Measurements from ENCODE around the gene CDKN2B-AS1.
"Not testable (repeated sequence)": the region's sequence is repeated elsewhere in the genome, so short reads cannot be mapped to it uniquely, and the experiment has no call there.

CDKN2B-AS1 gene

DNA sequence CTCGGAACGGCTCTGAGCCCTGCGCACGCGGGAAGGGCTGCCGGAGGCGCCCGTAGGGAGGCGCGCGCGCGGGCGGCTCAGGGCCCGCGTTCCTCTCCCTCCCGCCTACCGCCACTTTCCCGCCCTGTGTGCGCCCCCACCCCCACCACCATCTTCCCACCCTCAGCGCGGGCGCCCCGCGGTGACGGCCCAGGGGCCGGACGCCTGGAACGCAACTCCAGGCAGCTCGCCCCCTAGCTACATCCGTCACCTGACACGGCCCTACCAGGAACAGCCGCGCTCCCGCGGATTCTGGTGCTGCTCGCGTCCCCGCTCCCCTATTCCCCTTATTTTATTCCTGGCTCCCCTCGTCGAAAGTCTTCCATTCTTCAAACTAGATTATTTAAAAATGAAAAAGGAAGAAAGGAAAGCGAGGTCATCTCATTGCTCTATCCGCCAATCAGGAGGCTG is at the start of gene CDKN2B-AS1:
Gene CDKN2B-AS1, plus strand, starts transcription at position 236 of the 450 bp plus-strand sequence.
- DNase-seq (ENCODE audit: low spot score): peak; percentile 51

DNA sequence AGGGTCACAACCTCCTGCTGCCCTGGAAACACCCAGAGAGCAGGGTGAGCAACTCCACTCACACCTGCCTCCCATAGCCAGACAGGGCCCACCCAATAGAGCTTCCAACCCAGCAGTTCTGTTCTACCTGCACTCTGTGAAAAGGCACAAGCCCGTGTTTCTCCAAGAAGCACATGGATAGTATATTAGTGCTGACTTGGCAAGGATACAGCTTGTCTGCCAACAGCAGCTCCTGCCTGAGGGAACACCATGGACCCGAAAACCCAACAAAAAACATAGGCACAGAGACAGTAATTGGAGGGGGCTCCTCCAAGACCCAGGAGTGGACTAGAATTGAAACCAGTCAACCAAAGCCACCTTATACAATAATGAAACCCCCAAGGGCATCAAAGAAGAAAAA is 49.0 kb upstream of the CDKN2B-AS1 start:
- DNase-seq (ENCODE audit: low spot score): no peak

GRCh38 chr9:21958833-21959232 is 35.8 kb upstream of the CDKN2B-AS1 start:
- DNase-seq (ENCODE audit: low spot score): no peak

DNA sequence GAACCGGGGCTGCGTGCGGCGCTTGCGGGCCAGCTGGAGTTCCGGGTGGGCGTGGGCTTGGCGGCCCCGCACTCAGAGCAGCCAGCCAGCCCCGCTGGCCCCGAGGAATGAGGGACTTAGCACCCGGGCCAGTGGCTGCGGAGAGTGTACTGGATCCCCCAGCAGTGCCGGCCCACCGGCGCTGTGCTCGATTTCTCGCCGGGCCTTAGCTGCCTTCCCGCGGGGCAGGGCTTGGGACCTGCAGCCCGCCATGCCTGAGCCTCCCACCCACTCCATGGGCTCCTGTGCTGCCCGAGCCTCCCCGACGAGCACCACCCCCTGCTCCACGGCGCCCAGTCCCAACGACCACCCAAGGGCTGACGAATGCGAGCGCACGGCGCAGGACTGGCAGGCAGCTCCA is 35.3 kb upstream of the CDKN2B-AS1 start:
- DNase-seq (ENCODE audit: low spot score): not testable (repeated sequence)

GRCh38 chr9:21961569-21961968 is 33.0 kb upstream of the CDKN2B-AS1 start:
- no peak for DNase-seq (ENCODE audit: low spot score)

DNA sequence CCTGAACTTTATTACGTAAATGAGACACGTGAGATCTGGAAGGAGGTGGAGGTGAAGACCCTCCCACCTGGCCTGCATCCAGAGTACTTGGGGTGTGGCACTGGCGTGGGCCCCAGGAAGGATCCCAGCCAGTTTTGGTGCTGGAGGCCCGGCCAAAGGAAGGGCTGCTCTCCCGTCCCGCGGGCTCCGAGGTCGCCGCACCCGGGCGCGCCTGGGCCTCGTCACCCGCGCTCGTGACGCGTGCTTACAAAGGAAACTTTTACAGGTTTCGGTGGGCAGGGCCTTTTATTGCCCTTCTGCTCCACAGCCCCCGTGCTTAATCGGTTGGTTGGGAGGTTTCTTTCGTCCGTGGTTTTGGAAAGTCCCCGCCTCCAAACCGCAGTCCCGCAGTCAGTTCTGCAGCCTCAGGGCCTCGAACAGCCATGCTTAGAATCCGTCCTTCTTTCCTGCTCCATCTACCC is 29.6 kb upstream of the CDKN2B-AS1 start:
- DNase-seq (ENCODE audit: low spot score): no peak

- DNase-seq (ENCODE audit: low spot score): no peak
These were observed 29.1 kb upstream of the CDKN2B-AS1 start for GRCh38 chr9:21965401-21965951.

DNA sequence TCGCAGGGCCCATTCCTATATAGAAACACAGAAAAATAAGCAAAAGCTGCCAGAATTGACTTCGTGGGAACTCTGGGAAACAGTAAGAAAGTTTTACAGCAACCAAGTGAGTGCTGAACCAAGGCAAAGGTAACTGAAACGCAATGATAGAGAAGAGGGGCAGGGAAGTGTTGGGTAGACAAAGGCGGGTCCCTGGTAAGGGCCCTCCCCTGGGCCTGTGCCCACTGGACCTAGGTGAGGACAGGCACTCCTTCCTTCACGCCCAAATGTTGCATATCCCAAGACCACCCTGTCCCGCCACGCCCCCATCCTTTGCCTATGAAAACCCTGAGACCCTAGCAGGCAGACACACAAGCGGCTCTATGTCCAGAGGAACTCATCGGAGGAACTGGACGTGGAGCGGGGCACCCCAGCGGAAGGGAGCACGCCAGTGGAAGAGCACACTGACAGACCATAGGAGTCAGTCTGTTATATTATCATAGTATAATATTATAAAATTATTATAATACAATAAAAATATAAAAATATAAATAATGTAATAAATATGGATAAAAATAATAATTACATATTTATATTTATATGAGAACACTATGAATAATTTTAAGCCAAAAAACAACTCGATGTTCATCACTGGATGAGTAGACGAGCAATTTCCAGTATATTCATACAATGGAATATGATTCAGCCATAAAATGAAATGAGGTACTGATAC is 28.3 kb upstream of the CDKN2B-AS1 start:
- no peak for DNase-seq (ENCODE audit: low spot score)

DNA sequence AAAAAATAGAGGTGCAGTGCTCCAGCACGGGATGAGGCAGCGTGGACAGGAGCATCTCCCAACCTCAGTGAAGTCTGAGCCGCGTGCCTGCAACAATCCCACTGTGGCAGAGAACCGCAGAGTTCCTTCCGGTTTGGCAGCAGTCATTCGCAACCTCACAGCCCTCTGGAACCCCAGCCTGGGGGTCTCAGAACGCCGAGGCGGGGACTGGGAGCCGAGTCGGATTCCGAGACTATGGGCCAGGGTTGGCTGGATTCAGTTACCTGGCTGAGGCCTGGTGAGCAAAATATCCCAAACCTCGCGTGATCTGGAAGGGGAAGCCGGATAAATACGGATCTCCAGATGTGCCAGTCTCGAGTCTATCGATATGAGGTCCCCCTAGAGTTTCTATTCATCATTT is 27.4 kb upstream of the CDKN2B-AS1 start:
- DNase-seq (ENCODE audit: low spot score): no peak

DNA sequence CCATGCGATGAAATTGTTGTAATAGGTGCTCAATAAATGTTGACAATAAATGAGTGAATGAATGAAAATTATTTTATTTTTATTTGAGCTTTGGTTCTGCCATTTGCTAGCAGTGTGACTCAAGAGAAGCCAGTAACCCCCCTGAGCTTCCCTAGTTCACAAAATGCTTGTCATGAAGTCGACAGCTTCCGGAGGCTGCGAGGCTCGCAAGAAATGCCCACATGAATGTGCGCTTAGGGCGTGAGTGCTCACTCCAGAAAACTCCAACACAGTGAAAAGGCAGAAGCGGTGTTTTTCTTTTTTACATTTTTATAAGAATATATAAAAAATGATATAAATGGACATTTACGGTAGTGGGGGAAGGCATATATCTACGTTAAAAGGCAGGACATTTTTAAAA is 26.9 kb upstream of the CDKN2B-AS1 start:
- no peak for DNase-seq (ENCODE audit: low spot score)

GRCh38 chr9:21968331-21969010 is 26.1 kb upstream of the CDKN2B-AS1 start:
- no peak for DNase-seq (ENCODE audit: low spot score)

DNA sequence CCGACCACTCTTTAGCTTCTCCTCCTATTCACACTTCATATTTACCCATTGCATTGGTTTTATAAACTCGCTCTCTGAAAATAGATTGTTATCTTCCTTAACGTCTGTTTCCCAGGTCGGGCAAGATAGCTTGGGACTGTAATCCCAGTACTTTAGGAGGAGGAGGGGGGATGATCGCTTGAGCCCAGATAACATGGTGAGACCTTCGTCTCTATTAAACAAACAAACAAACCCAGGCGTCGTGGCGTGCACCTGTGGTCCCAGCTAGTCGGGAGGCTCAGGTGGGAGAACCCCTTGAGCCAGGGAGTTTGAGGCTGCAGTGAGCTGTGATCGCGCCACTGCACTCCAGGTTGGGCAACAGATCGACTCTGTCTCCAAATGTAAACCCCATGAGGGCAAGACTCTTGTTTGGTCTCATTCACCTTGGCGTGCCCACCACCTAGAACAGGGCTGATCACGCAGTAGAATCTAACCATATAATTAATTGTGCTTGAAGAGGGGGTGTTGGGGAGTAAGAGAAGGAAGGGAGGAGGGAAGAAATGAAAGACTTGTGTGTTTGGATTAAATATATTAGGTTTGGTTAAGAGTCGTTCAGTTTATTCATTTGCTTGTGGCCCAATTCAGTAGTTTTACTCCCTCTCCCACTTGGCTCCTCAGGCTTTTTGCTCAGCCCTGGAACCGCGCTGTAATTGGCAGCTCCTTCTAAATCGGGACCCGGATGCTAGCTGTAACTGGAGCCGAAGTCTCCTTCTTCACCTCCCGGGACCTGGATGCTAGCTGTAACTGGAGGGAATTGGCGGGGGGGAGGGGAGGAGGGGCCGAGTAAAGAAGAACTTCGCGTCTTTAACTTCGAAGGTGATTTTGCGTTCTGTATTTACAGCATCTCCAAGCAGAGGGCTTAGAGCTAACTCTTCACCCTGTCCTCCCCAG is 25.3 kb upstream of the CDKN2B-AS1 start:
- no peak for DNase-seq (ENCODE audit: low spot score)

DNA sequence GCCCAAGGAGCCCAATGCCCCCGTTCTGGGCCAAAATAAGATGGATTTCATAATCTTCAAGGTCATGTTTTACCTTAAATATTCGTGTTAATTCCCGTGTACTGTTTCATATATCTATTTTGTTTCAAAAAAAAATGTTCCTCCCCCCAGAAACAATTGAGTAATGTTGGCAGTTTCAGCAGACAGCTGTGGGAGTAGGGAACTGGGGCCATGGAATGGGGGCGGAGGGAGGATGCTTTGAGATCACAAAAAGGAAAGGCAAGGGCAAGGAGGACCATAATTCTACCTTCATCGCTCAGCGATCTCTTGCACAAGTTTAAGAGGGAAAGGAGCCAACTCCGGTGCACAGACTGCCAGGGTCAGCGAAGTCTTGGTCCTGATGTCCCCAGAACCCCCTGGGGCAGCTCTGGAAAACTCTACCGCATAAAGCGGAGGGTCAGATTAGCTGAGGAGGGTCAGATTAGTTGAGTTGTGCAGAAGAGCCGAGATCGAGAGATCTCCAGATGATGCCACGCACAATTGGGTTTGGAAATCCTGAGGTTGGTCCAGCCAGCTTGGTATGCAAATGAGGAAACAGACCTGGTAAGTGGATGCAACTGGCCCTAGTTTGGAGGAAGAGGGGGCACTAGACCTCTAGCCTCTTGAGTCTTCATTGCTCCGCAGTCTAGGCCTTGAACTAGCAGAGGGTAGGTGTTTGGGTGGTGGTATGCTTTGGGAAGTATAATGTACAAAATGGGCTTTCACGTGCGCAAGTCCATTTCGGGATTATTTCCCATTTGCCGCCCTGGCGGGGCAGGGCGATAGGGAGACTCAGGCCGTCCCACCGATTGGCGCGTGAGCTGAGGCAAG is 24.4 kb upstream of the CDKN2B-AS1 start:
- no peak for DNase-seq (ENCODE audit: low spot score)

DNA sequence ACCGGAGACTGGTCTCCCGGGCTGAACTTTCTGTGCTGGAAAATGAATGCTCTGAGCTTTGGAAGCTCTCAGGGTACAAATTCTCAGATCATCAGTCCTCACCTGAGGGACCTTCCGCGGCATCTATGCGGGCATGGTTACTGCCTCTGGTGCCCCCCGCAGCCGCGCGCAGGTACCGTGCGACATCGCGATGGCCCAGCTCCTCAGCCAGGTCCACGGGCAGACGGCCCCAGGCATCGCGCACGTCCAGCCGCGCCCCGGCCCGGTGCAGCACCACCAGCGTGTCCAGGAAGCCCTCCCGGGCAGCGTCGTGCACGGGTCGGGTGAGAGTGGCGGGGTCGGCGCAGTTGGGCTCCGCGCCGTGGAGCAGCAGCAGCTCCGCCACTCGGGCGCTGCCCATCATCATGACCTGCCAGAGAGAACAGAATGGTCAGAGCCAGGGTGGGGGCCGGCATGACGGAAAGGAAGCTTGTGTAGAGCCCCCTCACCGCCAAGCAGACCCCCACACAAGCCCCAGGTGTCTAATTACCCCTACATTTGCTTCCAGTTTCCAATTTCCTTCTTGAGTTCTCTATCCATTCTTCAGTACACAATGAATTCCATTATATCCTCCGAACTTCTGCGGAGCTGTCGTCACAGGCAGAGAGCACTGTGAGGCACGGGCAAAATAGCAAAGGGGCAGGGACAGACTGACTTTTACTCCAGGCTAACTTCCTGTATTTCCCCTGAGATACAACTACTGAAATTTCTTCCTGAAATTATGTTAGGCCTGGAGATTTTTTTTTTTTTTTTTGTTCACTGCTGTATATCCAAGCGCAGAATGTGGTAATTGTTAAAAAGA is 23.6 kb upstream of the CDKN2B-AS1 start:
- DNase-seq (ENCODE audit: low spot score): no peak

DNA sequence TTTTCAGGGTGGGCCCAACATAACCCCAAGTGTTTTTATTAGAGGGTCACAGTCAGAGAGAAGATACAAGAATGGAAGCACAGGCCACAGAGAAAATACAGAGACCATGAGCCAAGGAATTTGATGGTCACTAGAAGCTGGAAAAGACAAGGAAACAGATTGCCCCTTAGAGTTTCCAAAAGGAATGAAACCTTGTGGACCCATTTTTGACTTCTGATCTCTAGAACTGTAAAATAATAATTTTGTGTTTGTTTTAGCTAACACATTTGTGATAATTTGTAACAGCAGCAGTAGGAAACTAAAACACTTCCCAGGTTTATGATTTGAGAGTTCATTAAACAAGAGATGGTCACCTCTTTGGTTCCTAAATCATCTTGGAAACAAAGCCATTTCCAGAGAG is 22.2 kb upstream of the CDKN2B-AS1 start:
- no peak for DNase-seq (ENCODE audit: low spot score)

- DNase-seq (ENCODE audit: low spot score): no peak
These were observed 20.3 kb upstream of the CDKN2B-AS1 start for GRCh38 chr9:21974343-21974721.

DNA sequence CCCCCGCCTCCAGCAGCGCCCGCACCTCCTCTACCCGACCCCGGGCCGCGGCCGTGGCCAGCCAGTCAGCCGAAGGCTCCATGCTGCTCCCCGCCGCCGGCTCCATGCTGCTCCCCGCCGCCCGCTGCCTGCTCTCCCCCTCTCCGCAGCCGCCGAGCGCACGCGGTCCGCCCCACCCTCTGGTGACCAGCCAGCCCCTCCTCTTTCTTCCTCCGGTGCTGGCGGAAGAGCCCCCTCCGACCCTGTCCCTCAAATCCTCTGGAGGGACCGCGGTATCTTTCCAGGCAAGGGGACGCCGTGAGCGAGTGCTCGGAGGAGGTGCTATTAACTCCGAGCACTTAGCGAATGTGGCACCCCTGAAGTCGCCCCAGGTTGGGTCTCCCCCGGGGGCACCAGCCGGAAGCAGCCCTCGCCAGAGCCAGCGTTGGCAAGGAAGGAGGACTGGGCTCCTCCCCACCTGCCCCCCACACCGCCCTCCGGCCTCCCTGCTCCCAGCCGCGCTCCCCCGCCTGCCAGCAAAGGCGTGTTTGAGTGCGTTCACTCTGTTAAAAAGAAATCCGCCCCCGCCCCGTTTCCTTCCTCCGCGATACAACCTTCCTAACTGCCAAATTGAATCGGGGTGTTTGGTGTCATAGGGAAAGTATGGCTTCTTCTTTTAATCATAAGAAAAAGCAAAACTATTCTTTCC is 19.7 kb upstream of the CDKN2B-AS1 start:
- no peak for DNase-seq (ENCODE audit: low spot score)

DNA sequence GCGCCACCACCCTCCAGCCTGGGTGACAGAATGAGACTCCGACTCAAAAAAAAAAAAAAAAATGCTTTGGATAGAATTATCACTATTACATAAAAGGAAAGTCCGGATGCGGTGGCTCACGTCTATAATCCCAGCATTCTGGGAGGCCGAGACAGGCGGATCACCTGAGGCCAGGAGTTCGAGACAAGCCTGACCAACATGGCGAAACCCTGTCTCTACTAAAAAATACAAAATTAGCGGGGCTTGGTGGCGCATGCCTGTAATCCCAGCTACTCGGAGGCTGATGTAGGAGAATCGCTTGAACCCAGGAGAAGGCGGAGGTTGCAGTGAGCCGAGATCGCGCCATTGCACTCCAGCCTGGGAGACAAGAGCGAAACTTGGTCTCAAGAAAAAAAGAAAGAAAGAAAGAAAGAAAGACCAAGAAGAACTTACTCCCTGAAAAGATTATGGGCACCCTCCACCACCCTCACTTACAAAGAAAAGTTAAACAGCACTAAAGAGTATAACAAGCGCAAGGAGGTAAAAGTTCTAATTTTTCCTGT is 18.2 kb upstream of the CDKN2B-AS1 start:
- no peak for DNase-seq (ENCODE audit: low spot score)

- DNase-seq (ENCODE audit: low spot score): no peak
These were observed 12.2 kb upstream of the CDKN2B-AS1 start for GRCh38 chr9:21982391-21982790.
